HG03060 (cell line): ENCODE results near the gene KRTAP10-7.

Experiments used
- ATAC-seq: cut with Tn5 transposase; IDR thresholded peaks from one replicate; pipeline ENCODE4 v1.9.1; 2021; ENCODE audit warnings: low read depth, moderate number of reproducible peaks; ENCODE audit not compliant: unreplicated experiment

Gene KRTAP10-7

DNA sequence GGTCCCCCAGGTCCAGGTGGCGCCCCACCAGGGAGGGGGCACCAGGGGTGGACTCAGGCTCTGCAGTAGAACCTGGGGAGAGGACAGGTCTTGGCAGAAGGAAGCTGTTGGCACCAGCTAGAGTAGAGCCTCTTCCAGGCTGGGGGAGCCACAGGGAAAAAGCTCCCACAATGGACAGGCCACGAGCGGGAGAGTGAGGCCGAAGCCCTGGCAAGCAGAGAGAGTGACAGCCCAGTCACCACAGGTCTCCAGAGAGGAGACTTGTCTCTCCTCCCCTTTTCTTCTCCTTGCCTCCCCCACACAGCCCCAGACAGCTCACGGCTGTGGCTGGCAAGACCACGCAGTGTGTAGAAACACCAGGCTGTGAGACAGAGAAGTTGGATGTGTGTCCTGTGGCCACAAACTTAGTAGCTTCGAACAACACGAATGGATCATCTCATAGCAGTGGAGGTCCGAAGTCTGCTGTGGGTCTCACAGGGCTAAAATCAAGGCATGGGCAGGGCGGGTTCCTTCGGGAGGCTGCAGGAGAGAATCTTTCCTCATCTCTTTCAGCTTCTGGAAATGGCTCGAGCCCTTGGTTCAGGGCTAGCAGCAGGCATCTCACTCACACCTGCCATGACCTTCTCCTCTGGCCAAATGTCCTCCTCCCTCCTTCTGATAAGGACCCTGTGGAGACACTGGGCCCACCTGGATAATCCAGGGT, 50.7 kb downstream of the KRTAP10-7 start:
- ATAC-seq: no peak
